Measurements from ENCODE around the gene GPER1.

GPER1 gene

GRCh38 chr7:1090236-1090635 lies 2.3 kb downstream of the GPER1 start:
- DNase-seq (ENCODE audit: low spot score): no peak

GRCh38 chr7:1090686-1091643 lies 3.1 kb downstream of the GPER1 start:
- DNase-seq (ENCODE audit: low spot score): no peak

GRCh38 chr7:1091644-1092027 lies 3.7 kb downstream of the GPER1 start:
- no peak for DNase-seq (ENCODE audit: low spot score)

GRCh38 chr7:1092161-1092632 lies 4.3 kb downstream of the GPER1 start:
- DNase-seq (ENCODE audit: low spot score): no peak

- DNase-seq (ENCODE audit: low spot score): no peak
Measured at GRCh38 chr7:1092806-1093501, 5.0 kb downstream of the GPER1 start.

GRCh38 chr7:1093502-1093843 lies 5.6 kb downstream of the GPER1 start:
- DNase-seq (ENCODE audit: low spot score): no peak

- no peak for DNase-seq (ENCODE audit: low spot score)
Measured at GRCh38 chr7:1093916-1094508, 6.1 kb downstream of the GPER1 start.

- DNase-seq (ENCODE audit: low spot score): no peak
Measured at GRCh38 chr7:1094870-1095269, 7.0 kb downstream of the GPER1 start.

- no peak for DNase-seq (ENCODE audit: low spot score)
Measured at GRCh38 chr7:1095621-1096155, 7.8 kb downstream of the GPER1 start.

GRCh38 chr7:1096156-1097119 lies 8.5 kb downstream of the GPER1 start:
- DNase-seq (ENCODE audit: low spot score): peak; percentile 45

- no peak for DNase-seq (ENCODE audit: low spot score)
Measured at GRCh38 chr7:1097120-1097504, 9.2 kb downstream of the GPER1 start.

- no peak for DNase-seq (ENCODE audit: low spot score)
Measured at GRCh38 chr7:1098243-1099153, 10.6 kb downstream of the GPER1 start.

GRCh38 chr7:1099154-1099542 lies 11.2 kb downstream of the GPER1 start:
- no peak for DNase-seq (ENCODE audit: low spot score)

GRCh38 chr7:1099637-1100036 lies 11.7 kb downstream of the GPER1 start:
- no peak for DNase-seq (ENCODE audit: low spot score)

GRCh38 chr7:1100386-1100785 lies 12.5 kb downstream of the GPER1 start:
- no peak for DNase-seq (ENCODE audit: low spot score)

- DNase-seq (ENCODE audit: low spot score): no peak
Measured at GRCh38 chr7:1100834-1101562, 13.1 kb downstream of the GPER1 start.

- DNase-seq (ENCODE audit: low spot score): peak; percentile 58
Measured at GRCh38 chr7:1101563-1102431, 13.9 kb downstream of the GPER1 start.

- no peak for DNase-seq (ENCODE audit: low spot score)
Measured at GRCh38 chr7:1103009-1103788, 15.3 kb downstream of the GPER1 start.
